WTC11 (cell line): ENCODE data around the gene EEF1AKMT4. TPM values are rescaled to one million over a fixed set of nuclear protein-coding genes. Genes with fewer than 3 reads are reported as not detected.

Experiments
- ATAC-seq: fragments of 200-7000 bp; cut with Tn5 transposase; 2 replicates; pipeline ENCODE4 v1.10.0; 2021; ENCODE audit warnings: mild to moderate bottlenecking, moderate library complexity
- CTCF ChIA-PET: fragments of 300-600 bp; sonication (Branson Sonifier 250); formaldehyde crosslinking; loops from one replicate; lab custom pipeline; 2021; ENCODE audit warnings: antibody characterized with exemption; lab: Charles Lee
- POLR2A ChIA-PET: fragments of 350-600 bp; sonication (Branson Sonifier 250); formaldehyde crosslinking; loops from one replicate; lab custom pipeline; 2021; ENCODE audit warnings: antibody characterized with exemption; lab: Charles Lee
- DNase-seq: peaks from one replicate; pipeline ENCODE4 v3.0.0; 2021; ENCODE audit warnings: low spot score
- H3K27ac Mint-ChIP-seq: 2 replicates; pipeline ENCODE4 v1.8.0; 2021; ENCODE audit warnings: mixed read lengths
- H3K27me3 Mint-ChIP-seq: 2 replicates; pipeline ENCODE4 v1.8.0; 2021; ENCODE audit warnings: low read depth, mild to moderate bottlenecking, moderate library complexity, mixed read lengths
- H3K36me3 Mint-ChIP-seq: 2 replicates; pipeline ENCODE4 v1.8.0; 2021; ENCODE audit warnings: mixed read lengths
- H3K4me1 Mint-ChIP-seq: 2 replicates; pipeline ENCODE4 v1.8.0; 2022; ENCODE audit warnings: mixed read lengths
- H3K4me3 Mint-ChIP-seq: 2 replicates; pipeline ENCODE4 v1.8.0; 2021; ENCODE audit warnings: mild to moderate bottlenecking, moderate library complexity, mixed read lengths
- H3K9me3 Mint-ChIP-seq: 2 replicates; pipeline ENCODE4 v1.8.0; 2021; ENCODE audit warnings: mixed read lengths
- ARID4B ChIP-seq: sonication (generic); formaldehyde crosslinking; IDR thresholded peaks from 2 replicates; pipeline ENCODE4 v1.8.0; 2023; ENCODE audit warnings: missing genetic modification reagents, mild to moderate bottlenecking, borderline replicate concordance
- CBFB ChIP-seq: sonication (generic); formaldehyde crosslinking; IDR thresholded peaks from 2 replicates; pipeline ENCODE4 v1.8.1; 2022; ENCODE audit warnings: mild to moderate bottlenecking, low read depth, missing genetic modification reagents
- E2F4 ChIP-seq: sonication (generic); formaldehyde crosslinking; IDR thresholded peaks from 2 replicates; pipeline ENCODE4 v1.8.1; 2022; ENCODE audit warnings: low read depth, mild to moderate bottlenecking, moderate library complexity, missing genetic modification reagents, borderline replicate concordance
- FOXK1 ChIP-seq: sonication (generic); formaldehyde crosslinking; IDR thresholded peaks from 2 replicates; pipeline ENCODE4 v1.8.0; 2022; ENCODE audit warnings: mild to moderate bottlenecking, moderate library complexity, missing genetic modification reagents
- IRF2 ChIP-seq: sonication (generic); formaldehyde crosslinking; IDR thresholded peaks from 2 replicates; pipeline ENCODE4 v1.8.0; 2022; ENCODE audit warnings: low read depth, missing genetic modification reagents, borderline replicate concordance
- MYBL2 ChIP-seq: sonication (generic); formaldehyde crosslinking; IDR thresholded peaks from 2 replicates; pipeline ENCODE4 v1.8.1; 2023; ENCODE audit warnings: mild to moderate bottlenecking, moderate library complexity, missing genetic modification reagents
- SP1 ChIP-seq: sonication (generic); formaldehyde crosslinking; conservative IDR thresholded peaks from 2 replicates; pipeline ENCODE4 v1.8.1; 2022; ENCODE audit warnings: missing genetic modification reagents
- USF1 ChIP-seq: sonication (generic); formaldehyde crosslinking; IDR thresholded peaks from 2 replicates; pipeline ENCODE4 v1.8.0; 2022; ENCODE audit warnings: mild to moderate bottlenecking, missing genetic modification reagents
- USF2 ChIP-seq: sonication (generic); formaldehyde crosslinking; IDR thresholded peaks from 2 replicates; pipeline ENCODE4 v1.8.1; 2023; ENCODE audit warnings: mild to moderate bottlenecking, missing genetic modification reagents, moderate library complexity
- ZNF232 ChIP-seq: sonication (generic); formaldehyde crosslinking; IDR thresholded peaks from 2 replicates; pipeline ENCODE4 v1.8.0; 2022; ENCODE audit warnings: mild to moderate bottlenecking, missing genetic modification reagents
- total RNA-seq: library from RNA; stranded (reverse); gene quantifications from 3 replicates; pipeline ENCODE4 v1.2.3, GENCODE V29; 2021

The EEF1AKMT4 gene
- total RNA-seq, 1 experiment from 2014 or later: 11.3 TPM

GRCh38 chr3:184260724-184261269 is 11.3 kb downstream of the EEF1AKMT4 start:
- H3K9me3 Mint-ChIP-seq: no peaks in the 10 kb centered on the region
- no peak for TF ChIP-seq CBFB (CRISPR knock-in tag)
- 0 out of 2 replicates have a peak, but pooled peaks have one; percentile 17 for TF ChIP-seq MYBL2 (CRISPR knock-in tag)

GRCh38 chr3:184261270-184261853 is 11.9 kb downstream of the EEF1AKMT4 start, which contains the start of gene CAMK2N2:
CAMK2N2 (minus strand) TSS chr3:184261553; CDS start chr3:184261285, 268 bp downstream.
- Mint-ChIP-seq H3K27me3 (peaks cover 75% of the 10 kb centered on the region), H3K36me3 (peaks cover 3% of the 10 kb centered on the region; the same call in 1 of the 2 replicates), H3K27ac (peak within 1 kb of the TSS; percentile 12; the same call in 1 of the 2 replicates), H3K4me3 (peak within 1 kb of the TSS; percentile 92), H3K9me3 (no peaks in the 10 kb centered on the region), H3K4me1 (peaks cover 12% of the 10 kb centered on the region)
- peak; percentile 85 for DNase-seq
- TF ChIP-seq ARID4B (CRISPR knock-in tag): no peak
- TF ChIP-seq FOXK1 (CRISPR knock-in tag): 0 out of 2 replicates have a peak, but pooled peaks have one; percentile 24
- peak; percentile 55 for TF ChIP-seq USF2 (CRISPR knock-in tag)
- no peak for TF ChIP-seq IRF2 (CRISPR knock-in tag)
- TF ChIP-seq E2F4: 0 out of 2 replicates have a peak, but pooled peaks have one; percentile 20
- peak; percentile 40; the same call in 1 of the 2 replicates for TF ChIP-seq USF1 (CRISPR knock-in tag)
- TF ChIP-seq SP1 (CRISPR knock-in tag): peak; percentile 68
- TF ChIP-seq ZNF232 (CRISPR knock-in tag): peak; percentile 55; the same call in 1 of the 2 replicates
- ChIA-PET CTCF (interaction anchor here (0.6 to 4.4 kb wide), 14 partner anchors 10 to 357 kb away, joined by 3 to 28 read pairs (median 4); partner anchors contain the start of genes ABCC5 and EEF1AKMT4), POLR2A (interaction anchor here (0.6 to 1.7 kb wide), 3 partner anchors 20 to 377 kb away, joined by 3 to 6 read pairs (median 4); partner anchors contain the start of gene PARL)
- ATAC-seq: peak; percentile 83

More at GRCh38 chr3:184260724-184261269, 11.3 kb downstream of the EEF1AKMT4 start:
- CTCF ChIA-PET: interaction anchor here (0.6 to 4.4 kb wide), 11 partner anchors 11 to 243 kb away, joined by 3 to 28 read pairs (median 5); partner anchors contain the start of genes ABCC5, ECE2 and EEF1AKMT4
- POLR2A ChIA-PET: interaction anchor here (0.6 to 1.7 kb wide), 3 partner anchors 19 to 376 kb away, joined by 3 to 6 read pairs (median 3); partner anchors contain the start of gene PARL
- Mint-ChIP-seq H3K27me3 (peaks cover 75% of the 10 kb centered on the region), H3K4me3 (peak overlapping the region; percentile 92), H3K27ac (no peak overlapping the region), H3K4me1 (peaks cover 12% of the 10 kb centered on the region), H3K36me3 (peaks cover 3% of the 10 kb centered on the region; the same call in 1 of the 2 replicates)
- ATAC-seq: no peak; the same call in 1 of the 2 replicates
- DNase-seq: peak; percentile 24
